ENCODE results near the gene HEATR1.
"Not testable (repeated sequence)": the region's sequence is repeated elsewhere in the genome, so short reads cannot be mapped to it uniquely, and the experiment has no call there.

The HEATR1 gene

GRCh38 chr1:236580404-236580803, 23.9 kb downstream of the HEATR1 start:
- not testable (repeated sequence) for DNase-seq

DNA sequence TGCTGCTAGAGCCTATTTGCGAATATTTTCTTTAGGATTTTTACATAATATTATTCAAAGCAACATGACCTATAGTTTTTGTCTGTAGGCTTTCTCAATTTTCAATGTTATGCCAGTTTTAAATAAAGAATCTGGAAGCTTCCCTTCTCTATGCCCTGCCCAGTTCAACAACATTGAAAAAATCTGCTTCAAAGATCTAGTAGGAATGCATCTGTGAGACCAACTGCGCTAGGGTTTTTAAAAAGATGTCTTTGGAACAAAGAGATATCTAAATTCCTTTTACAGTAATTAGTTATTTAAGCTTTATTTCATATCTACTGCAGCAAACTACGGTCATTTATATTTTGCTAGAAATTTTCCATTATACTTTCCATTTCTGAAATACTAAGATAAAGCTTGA, 25.7 kb downstream of the HEATR1 start:
- no peak for DNase-seq

DNA sequence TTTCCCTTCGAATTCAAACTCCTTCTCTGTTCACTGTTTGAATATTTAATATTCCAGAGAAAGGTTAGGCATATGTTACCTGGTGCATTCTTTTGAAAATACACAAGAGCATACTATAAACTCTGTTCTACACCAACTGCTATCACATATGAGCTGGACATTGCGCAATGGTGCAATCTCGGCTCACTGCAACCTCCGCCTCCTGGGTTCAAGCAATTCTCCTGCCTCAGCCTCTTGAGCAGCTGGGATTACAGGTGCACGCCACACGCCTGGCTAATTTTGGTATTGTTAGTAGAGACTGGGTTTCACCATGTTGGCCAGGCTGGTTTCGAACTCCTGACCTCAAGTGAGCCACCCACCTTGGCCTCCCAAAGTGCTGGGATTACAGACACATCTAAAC, 27.3 kb downstream of the HEATR1 start:
- DNase-seq, result not testable (repeated sequence)

GRCh38 chr1:236576004-236576403, 28.3 kb downstream of the HEATR1 start:
- no peak for DNase-seq

DNA sequence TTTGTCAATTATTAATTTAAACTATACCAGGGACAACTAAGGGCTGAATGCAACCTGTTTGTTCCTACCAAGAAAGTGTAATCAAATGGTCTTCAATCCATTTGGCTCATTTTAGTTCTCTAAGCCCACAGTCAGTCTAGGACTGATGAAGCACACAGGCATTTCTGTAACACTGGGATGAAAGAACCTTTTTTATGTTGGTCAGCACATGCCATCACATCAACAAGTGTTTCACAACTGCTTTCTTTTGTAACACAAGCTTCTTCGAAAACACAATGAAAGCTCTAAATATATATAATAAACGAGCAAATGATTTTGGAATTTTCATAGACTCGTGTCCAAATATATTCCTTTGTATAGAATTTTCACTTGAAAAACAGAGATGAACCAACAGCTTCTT, 28.8 kb downstream of the HEATR1 start:
- no peak for DNase-seq

DNA sequence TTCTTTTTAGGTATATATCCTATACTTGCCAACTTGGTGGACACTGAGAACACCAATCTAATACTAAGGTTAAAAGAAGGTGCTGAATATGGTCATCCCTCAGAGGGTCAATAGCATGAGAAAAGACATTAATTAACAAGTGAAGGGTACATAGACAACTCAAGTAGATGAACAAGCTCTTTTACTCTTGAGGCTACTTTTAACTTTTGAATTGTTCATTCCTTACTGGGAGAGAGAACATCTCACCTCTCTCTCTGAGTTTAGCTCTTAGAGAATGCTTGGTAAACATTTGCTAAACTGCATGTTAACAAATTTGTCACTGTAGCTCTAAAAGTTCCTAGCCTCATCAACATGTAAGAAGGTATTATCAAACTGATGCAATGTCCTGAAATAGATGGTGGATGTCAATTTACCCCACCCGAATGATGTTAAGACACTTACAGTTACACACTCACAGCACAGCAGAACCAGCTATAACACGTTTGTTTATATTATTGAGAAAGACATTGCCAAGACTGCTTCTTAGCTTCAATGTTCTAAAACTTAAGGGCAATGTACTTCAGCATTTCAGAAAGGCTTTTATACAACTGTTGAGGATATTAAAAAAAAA, 35.9 kb downstream of the HEATR1 start:
- no peak for DNase-seq

DNA sequence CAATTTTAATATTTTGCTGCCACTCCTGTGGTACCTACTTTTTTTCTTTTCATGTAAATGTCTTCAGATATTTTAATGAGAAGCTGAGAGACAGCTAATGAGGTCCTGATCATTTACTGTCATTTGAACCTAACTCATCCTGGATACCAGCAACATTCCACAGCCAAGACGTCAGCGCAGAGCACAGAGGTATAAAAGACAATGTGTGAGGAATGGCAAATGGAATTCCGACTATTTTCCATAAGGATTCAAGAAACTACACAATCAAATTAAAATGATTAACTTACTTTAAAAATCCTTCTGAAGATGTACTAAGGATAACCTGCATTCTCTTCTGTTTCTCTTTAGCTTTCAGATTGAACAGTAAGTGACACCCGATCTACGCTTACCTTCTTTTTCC, 38.8 kb downstream of the HEATR1 start:
- no peak for DNase-seq

DNA sequence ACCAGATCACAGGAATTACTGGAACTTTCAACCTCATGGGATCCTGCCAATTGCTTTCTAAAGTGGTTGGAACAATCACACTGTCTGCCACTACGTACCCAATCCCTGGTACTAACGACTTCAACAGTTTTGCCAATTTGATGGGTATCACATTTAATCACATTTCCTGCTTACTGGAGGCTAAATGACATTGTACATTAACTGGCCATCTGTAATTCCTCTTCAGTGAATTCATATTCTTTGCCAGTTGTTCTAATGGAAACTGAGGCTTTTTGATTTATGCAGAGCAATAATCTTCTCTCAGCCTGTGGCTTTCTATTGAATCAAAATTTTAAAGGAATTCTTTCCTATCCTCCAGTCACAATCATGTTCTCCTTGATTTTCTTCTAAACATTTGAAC, 42.3 kb downstream of the HEATR1 start:
- no peak for DNase-seq

DNA sequence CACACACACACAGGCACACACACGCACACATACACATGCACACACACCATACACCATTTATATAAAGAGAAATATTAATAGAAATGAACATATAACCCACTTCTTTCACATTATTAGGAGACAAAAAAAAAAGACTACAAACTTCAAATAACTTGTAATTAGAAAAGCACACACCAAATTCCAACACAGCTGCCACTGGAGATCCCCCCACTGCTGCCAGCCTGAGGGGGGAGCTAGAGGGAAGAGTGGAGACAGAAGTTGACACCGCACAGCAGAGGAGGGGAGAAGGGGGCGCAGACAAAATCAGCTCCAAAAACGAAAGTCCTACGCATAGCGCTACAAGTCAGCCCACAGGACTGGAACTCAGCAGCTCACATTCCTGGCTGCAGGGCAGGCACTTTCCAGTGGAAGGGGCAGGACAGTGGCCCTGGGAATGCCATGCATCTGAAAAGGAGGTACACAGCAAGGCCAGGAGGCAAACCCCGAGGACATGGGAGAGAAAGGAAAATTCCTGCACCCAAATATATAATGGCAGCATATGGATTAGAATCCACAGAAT, 44.0 kb downstream of the HEATR1 start:
- no peak for DNase-seq

- no peak for DNase-seq
Observed at GRCh38 chr1:236558846-236559245, 45.5 kb downstream of the HEATR1 start.

DNA sequence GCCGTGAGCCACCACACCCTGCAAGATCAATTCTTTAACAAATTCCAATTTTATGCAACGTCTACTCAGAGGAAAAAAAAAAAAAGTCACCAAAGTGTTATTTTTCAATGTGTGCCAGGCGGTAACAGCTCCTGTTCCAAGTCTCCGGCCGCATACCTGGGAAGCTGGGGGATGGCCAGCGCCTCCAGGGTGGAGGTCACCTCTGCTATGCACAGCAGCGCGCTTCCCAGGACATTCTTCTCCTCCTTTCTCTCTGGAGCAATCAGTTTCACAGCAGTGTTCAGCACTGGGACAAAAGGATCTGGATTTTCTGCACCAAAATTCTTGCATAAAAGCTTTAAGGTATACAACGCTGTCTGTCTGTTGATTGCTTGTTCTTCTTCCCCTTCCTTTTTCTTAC, 46.2 kb downstream of the HEATR1 start:
- DNase-seq, result no peak

DNA sequence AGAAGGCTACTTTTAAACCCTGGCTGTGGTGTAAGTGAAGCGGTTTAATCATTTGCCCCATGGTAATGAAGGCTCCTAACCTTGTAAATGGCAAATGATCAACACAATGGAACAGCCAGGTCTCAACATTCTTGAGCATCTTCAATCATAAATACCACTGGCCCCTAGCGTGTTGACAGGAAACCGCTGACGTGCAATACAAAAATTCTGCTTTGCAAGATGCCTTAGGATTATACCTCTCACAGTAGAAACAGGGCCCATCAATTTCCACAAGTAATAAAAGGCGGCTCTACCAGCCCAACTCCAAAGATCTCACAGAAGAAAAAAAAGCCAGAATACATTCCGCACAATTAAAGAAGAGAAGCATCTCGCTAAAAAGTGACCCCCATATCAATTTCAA, 47.7 kb downstream of the HEATR1 start:
- no peak for DNase-seq

DNA sequence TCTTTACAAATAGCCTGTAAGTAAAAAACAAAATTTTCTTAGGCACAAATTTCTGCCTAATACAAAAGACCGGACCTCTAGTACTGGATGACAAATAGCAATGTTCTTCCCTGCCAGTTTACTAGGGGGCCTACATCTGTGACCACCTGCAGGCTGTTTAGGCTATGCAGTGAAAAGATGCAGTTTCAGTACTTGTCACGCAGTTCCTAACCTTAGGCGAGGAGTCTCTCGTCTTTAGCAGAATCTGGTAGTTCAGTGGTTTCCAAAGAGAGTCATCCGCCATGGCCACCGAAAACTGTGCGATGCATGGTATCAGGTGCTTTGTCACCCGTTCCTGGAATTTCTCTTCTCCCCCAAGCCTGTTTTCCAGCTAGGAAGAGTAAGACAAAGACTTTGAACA, 50.9 kb downstream of the HEATR1 start:
- DNase-seq, result no peak

DNA sequence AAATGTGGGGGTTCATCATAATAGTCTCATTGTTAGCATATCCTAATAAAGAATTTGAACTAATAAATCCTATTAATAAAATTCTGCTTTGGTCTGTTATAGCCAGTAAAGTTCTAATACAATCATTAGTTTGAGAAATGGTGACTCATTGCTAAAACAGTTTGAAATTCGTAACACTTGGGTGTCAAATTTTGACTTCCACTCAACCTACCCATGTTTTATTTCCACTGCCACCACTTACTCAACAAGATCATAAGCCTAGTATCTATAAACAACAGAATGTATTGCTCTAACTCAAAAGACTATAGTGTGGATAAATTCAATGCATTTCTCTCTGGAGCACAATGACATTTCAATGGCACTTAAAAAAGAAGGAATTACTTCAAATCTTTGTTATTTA, 51.4 kb downstream of the HEATR1 start:
- no peak for DNase-seq

- DNase-seq, result no peak
Observed at GRCh38 chr1:236552096-236552495, 52.2 kb downstream of the HEATR1 start.

DNA sequence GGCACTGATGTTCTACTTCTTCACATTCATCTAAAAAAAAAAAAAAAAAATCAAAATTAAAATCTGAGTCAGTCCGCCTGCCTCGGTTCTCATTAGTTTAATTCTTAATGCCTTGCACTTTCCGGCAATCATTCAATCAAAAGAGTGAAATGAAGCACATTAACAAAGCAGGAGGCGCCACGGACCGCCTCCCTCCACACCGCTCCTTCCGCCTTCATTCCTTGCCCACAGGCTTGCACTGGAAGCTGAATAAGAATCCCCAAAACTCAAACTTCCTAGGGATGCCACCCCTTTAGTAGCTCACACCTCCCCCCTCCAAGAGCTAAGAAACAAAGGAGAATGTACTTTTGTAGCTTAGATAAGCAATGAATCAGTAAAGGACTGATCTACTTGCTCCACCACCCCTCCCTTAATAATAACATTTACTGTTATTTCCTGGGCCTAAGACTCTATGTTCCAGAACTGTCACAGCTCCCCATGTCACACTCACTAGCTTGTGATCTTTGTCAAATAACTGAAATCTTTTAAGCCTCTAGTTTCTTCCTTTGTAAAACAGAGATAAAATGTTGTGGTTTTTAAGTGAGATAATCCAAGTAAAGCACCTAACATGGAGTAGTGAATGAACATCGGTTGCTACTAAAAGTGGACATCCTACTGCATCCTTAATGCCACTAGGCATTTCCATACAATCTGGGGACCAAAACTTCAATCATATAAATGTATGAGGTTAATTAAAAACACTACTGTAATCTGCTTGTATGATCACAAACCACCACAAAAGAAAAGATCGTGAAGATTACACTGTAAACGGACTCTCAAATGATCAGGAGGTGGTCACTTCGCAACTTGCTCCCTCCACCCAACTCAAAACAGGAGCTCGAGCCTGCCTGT, 53.1 kb downstream of the HEATR1 start:
- DNase-seq, result no peak

GRCh38 chr1:236548452-236548851, 55.9 kb downstream of the HEATR1 start:
- DNase-seq, result no peak

DNA sequence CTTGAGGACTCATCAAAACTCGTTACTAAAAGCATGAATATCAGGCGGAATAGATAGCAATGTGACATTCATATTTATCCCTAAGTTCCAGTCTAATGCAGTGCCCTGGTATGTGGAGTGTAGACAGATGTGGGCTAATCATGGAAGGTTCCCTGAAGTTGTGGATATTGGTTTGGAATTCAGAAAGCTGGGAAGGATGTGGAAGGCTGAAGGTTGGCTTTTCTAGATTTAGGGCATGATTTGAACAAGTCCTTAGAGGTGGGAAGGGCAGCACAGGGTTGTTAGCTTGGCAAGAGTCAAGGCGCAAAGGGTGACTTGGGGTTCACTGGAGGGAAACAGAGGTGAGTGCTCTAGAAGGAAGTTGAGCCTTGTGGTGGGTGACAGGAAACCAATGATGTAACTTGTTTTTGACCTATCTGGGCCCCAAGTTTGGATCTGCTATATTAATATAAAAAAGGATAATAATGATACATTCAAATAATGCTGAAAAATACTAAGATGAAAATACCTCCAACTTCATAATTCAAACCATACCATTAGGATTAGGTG, 58.6 kb downstream of the HEATR1 start:
- DNase-seq, result no peak

DNA sequence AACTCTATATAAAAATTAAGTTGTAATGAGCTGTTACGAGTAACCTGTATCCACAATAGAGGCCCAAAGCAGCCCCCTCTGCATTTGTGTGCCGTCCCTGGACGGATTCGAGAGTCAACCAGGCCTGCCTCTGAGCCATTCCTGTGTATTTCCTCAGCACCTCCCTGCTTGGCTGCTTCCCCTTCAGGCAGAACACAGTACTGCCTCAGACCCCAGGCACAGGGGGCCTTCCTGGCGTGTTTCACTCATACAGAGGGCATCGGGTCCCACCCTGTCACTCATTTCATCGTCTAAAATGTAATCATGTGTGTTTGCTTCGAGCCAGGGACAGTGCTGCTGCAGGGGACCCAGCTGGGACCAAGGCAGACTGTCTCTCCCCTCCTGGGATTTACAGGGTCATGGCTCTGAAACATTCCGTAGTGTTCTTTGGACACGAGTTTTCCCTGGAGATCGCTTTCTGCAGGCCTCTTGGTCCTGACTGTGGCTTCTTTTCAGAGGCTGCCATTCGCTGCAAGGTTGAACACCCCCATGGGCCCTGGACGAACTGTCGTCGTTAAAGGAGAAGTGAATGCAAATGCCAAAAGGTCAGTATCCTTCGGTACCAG, 61.1 kb downstream of the HEATR1 start:
- DNase-seq, result no peak

DNA sequence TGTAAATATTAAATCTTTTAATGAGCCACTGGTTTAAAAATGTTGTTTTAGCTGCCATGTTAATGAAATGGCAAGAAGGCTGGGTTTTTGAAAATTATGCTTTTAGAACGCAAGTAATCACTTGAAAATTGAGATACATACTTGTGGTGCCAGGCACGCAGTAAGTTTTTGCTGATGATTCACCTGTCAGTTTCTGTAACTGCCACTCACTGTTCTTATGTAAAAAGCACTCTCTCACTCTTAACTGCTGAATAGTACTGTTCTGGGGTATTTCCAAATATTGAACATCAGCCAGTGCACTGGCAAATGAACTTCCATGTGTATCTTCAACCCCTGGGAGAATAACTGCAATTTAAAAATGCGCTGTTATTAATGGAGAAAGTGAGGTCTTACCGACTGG, 62.6 kb downstream of the HEATR1 start:
- DNase-seq, result no peak

DNA sequence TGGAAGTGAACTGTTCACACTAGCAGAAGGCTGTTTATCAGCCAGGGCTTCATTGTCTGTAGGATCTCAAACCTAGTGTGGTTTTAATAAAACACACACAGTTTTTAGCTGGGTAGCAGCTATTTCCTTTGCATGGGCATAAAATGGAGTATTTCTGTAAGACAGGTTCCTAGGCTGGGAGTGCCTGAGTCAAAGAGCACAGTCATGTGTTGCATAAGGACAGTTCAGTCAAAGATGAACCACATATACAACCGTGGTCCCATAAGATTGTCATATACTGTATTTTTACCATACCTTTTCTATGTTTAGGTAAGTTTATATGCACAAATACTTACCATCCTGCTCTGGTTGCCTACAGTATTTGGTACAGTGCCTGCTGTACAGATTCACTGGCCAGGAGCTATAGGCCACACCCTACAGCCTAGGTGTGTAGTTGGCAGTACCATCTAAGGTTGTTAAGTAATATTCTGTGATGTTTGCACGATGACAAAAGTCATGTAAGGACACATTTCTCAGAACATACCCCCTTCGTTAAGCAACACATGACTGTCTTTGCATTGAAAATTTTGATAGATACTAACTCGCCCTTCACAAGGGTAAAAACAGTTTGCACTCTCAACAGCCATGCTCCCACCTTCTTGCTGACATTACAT, 63.4 kb downstream of the HEATR1 start:
- no peak for DNase-seq

- DNase-seq, result no peak
Observed at GRCh38 chr1:236536540-236536939, 67.8 kb downstream of the HEATR1 start.

DNA sequence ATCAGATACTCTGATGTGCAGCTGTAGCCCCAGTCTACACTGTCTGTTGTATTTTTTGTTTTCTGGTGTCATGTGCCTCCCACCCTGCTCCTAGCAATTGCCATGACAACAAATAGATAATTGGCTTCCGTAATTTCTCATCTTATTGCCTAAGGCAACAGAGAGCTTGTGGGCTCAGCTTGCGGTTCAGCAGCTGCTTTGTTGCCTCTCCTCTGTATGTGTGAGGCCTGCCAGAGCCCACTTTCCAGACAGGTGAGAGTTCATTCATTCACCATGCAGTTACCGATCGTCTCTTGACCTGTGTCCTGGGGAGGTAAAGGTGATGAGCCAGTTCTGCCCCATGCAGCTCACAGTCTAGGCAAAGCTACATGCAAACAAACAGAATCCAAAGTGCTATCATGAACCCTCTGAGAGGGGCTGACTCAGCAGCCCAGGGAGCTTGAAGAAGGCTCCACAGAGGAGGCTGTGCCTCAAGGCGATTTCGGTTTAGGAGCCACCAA, 68.6 kb downstream of the HEATR1 start:
- DNase-seq, result no peak
